Neural cell (in vitro differentiated cells): ENCODE data around the gene SLC12A5. TPM values are rescaled to one million over a fixed set of nuclear protein-coding genes. Genes with fewer than 3 reads are reported as not detected.

Experiments used
- H2AFZ ChIP-seq: fragments of 200-600, 300-800 bp; sonication (generic), shearing (Covaris generic); 2 replicates; pipeline ENCODE4 v1.6.0; 2014; ENCODE audit warnings: low read depth, mild to moderate bottlenecking, antibody characterized with exemption, low read length, moderate library complexity
- H3F3A ChIP-seq: fragments of 200-600 bp; shearing (Covaris generic); 2 replicates; pipeline ENCODE4 v1.6.1; 2016; ENCODE audit warnings: mild to moderate bottlenecking, moderate library complexity, mixed read lengths, antibody characterized with exemption, low read length; ENCODE audit not compliant: insufficient read depth, poor library complexity, severe bottlenecking
- H3K27ac ChIP-seq: fragments of 200-600, 300-800 bp; sonication (generic), shearing (Covaris generic); 2 replicates; pipeline ENCODE4 v1.5.1; 2014; ENCODE audit warnings: mild to moderate bottlenecking, low read length, moderate library complexity
- H3K27me3 ChIP-seq: fragments of 300-800, 200-600 bp; sonication (generic), shearing (Covaris generic); 2 replicates; pipeline ENCODE4 v1.6.0; 2014; ENCODE audit warnings: mild to moderate bottlenecking, low read depth, low read length, moderate library complexity; ENCODE audit not compliant: insufficient read depth
- H3K36me3 ChIP-seq: fragments of 300-800, 200-600 bp; sonication (generic), shearing (Covaris generic); 2 replicates; pipeline ENCODE4 v1.5.1; 2014; ENCODE audit warnings: mild to moderate bottlenecking, antibody characterized with exemption, low read length, moderate library complexity; ENCODE audit not compliant: insufficient read depth
- H3K4me2 ChIP-seq: fragments of 300-800, 200-600 bp; sonication (generic), shearing (Covaris generic); 2 replicates; pipeline ENCODE4 v1.6.0; 2014; ENCODE audit warnings: mild to moderate bottlenecking, low read length
- H3K4me3 ChIP-seq: fragments of 300-800, 200-600 bp; sonication (generic), shearing (Covaris generic); 2 replicates; pipeline ENCODE4 v1.5.1; 2014; ENCODE audit warnings: mild to moderate bottlenecking, low read length, moderate library complexity
- H3K79me2 ChIP-seq: fragments of 200-600 bp; shearing (Covaris generic); replicated peaks from 2 replicates; pipeline ENCODE4 v1.6.0; 2014; ENCODE audit warnings: mild to moderate bottlenecking, low read length, moderate library complexity; ENCODE audit not compliant: insufficient read depth
- H3K9ac ChIP-seq: fragments of 300-800, 200-600 bp; sonication (generic), shearing (Covaris generic); 2 replicates; pipeline ENCODE4 v1.6.1; 2016; ENCODE audit warnings: mild to moderate bottlenecking, low read length, mixed read lengths
- H3K9me2 ChIP-seq: fragments of 200-600 bp; shearing (Covaris generic); 2 replicates; pipeline ENCODE4 v1.6.1; 2016; ENCODE audit warnings: mild to moderate bottlenecking, low read length, mixed read lengths; ENCODE audit not compliant: insufficient read depth
- H3K9me3 ChIP-seq: fragments of 200-600, 300-800 bp; sonication (generic), shearing (Covaris generic); 2 replicates; pipeline ENCODE4 v1.6.1; 2016; ENCODE audit warnings: mild to moderate bottlenecking, mixed run types, low read length, moderate library complexity, mixed read lengths
- H4K20me1 ChIP-seq: fragments of 200-600 bp; shearing (Covaris generic); 2 replicates; pipeline ENCODE4 v1.6.1; 2016; ENCODE audit warnings: mild to moderate bottlenecking, mixed run types; ENCODE audit not compliant: insufficient read depth
- EP300 ChIP-seq: fragments of 450-650 bp; conservative IDR thresholded peaks from 2 replicates; pipeline ENCODE4 v1.6.1; 2014; ENCODE audit warnings: antibody characterized with exemption, mild to moderate bottlenecking, moderate library complexity; ENCODE audit not compliant: poor library complexity, severe bottlenecking
- EZH2 ChIP-seq: fragments of 200-600, 300-800 bp; shearing (Covaris generic), sonication (generic); IDR thresholded peaks from 2 replicates; pipeline ENCODE4 v1.6.1; 2014; ENCODE audit warnings: antibody characterized with exemption, low read length, borderline replicate concordance, mild to moderate bottlenecking; ENCODE audit not compliant: insufficient read depth, poor library complexity, severe bottlenecking
- MXI1 ChIP-seq: fragments of 450-650 bp; conservative IDR thresholded peaks from 2 replicates; pipeline ENCODE4 v1.6.1; 2014; ENCODE audit warnings: antibody characterized with exemption, mild to moderate bottlenecking; ENCODE audit not compliant: poor library complexity, severe bottlenecking
- POLR2AphosphoS5 ChIP-seq: IDR thresholded peaks from 2 replicates; pipeline ENCODE4 v1.6.1; 2012
- RAD21 ChIP-seq: fragments of 450-650 bp; conservative IDR thresholded peaks from 2 replicates; pipeline ENCODE4 v1.6.1; 2014; ENCODE audit warnings: antibody characterized with exemption, mild to moderate bottlenecking, moderate library complexity
- SMC3 ChIP-seq: fragments of 450-650 bp; conservative IDR thresholded peaks from 2 replicates; pipeline ENCODE4 v1.6.1; 2014; ENCODE audit warnings: antibody characterized with exemption, mild to moderate bottlenecking, moderate library complexity; ENCODE audit not compliant: poor library complexity
- TAF1 ChIP-seq: IDR thresholded peaks from 2 replicates; pipeline ENCODE4 v1.6.1; 2012; ENCODE audit warnings: low read depth
- polyA plus RNA-seq: library from polyadenylated mRNA; depleted of rRNA; stranded (reverse); fragments of >200 nt; gene quantifications from 2 replicates; pipeline ENCODE4 v1.2.3, GENCODE V29; 2014
- TF ChIP-seq, protein P1 (sequence below): IDR thresholded peaks from 2 replicates; pipeline ENCODE4 v1.6.1; 2012; ENCODE audit warnings: borderline replicate concordance
- TF ChIP-seq, protein P2 (sequence below): fragments of 450-650 bp; IDR thresholded peaks from 2 replicates; pipeline ENCODE4 v1.5.1; 2014; ENCODE audit warnings: antibody characterized with exemption, mild to moderate bottlenecking, moderate library complexity; ENCODE audit not compliant: poor library complexity, severe bottlenecking

Gene SLC12A5
- polyA plus RNA-seq, 1 donor from 2014 or later = 53.1 TPM

DNA sequence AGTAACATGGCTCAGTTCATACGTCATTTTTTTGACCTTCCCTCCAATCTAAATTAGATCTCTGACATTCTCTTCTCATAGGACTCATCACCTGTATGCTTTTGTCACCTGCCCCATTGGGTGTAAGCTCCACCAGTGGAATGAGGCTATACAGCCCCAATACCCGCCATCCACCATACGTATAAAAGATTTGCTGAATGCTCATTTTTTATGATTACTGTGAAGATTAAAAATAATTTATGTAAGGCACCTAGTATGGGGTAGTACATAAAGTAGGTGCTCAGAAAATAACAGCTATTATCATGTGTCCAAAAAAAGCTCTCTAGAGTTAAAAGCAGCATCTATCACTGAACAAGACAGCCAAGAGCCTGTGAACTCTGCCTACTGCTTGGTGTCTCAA is 36.7 kb downstream of the SLC12A5 start:
- Histone ChIP-seq H3K4me2 (no peak overlapping the region), H3K27ac (no peak overlapping the region), H4K20me1 (no peaks in the 10 kb centered on the region), H3K79me2 (no peaks in the 10 kb centered on the region), H3K4me3 (no peak overlapping the region), H2AFZ (no peak overlapping the region), H3F3A (no peaks in the 10 kb centered on the region), H3K9me3 (no peaks in the 10 kb centered on the region), H3K27me3 (no peaks in the 10 kb centered on the region), H3K36me3 (peaks cover 18% of the 10 kb centered on the region), H3K9me2 (no peaks in the 10 kb centered on the region), H3K9ac (no peak overlapping the region)
- TF ChIP-seq, protein P1, sequence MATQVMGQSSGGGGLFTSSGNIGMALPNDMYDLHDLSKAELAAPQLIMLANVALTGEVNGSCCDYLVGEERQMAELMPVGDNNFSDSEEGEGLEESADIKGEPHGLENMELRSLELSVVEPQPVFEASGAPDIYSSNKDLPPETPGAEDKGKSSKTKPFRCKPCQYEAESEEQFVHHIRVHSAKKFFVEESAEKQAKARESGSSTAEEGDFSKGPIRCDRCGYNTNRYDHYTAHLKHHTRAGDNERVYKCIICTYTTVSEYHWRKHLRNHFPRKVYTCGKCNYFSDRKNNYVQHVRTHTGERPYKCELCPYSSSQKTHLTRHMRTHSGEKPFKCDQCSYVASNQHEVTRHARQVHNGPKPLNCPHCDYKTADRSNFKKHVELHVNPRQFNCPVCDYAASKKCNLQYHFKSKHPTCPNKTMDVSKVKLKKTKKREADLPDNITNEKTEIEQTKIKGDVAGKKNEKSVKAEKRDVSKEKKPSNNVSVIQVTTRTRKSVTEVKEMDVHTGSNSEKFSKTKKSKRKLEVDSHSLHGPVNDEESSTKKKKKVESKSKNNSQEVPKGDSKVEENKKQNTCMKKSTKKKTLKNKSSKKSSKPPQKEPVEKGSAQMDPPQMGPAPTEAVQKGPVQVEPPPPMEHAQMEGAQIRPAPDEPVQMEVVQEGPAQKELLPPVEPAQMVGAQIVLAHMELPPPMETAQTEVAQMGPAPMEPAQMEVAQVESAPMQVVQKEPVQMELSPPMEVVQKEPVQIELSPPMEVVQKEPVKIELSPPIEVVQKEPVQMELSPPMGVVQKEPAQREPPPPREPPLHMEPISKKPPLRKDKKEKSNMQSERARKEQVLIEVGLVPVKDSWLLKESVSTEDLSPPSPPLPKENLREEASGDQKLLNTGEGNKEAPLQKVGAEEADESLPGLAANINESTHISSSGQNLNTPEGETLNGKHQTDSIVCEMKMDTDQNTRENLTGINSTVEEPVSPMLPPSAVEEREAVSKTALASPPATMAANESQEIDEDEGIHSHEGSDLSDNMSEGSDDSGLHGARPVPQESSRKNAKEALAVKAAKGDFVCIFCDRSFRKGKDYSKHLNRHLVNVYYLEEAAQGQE = no peak
- TF ChIP-seq EZH2 (no peak), MXI1 (no peak), POLR2AphosphoS5 (no peak), EP300 (no peak), TAF1 (no peak), SMC3 (no peak), RAD21 (no peak)
- TF ChIP-seq, protein P2, sequence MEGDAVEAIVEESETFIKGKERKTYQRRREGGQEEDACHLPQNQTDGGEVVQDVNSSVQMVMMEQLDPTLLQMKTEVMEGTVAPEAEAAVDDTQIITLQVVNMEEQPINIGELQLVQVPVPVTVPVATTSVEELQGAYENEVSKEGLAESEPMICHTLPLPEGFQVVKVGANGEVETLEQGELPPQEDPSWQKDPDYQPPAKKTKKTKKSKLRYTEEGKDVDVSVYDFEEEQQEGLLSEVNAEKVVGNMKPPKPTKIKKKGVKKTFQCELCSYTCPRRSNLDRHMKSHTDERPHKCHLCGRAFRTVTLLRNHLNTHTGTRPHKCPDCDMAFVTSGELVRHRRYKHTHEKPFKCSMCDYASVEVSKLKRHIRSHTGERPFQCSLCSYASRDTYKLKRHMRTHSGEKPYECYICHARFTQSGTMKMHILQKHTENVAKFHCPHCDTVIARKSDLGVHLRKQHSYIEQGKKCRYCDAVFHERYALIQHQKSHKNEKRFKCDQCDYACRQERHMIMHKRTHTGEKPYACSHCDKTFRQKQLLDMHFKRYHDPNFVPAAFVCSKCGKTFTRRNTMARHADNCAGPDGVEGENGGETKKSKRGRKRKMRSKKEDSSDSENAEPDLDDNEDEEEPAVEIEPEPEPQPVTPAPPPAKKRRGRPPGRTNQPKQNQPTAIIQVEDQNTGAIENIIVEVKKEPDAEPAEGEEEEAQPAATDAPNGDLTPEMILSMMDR = no peak

DNA sequence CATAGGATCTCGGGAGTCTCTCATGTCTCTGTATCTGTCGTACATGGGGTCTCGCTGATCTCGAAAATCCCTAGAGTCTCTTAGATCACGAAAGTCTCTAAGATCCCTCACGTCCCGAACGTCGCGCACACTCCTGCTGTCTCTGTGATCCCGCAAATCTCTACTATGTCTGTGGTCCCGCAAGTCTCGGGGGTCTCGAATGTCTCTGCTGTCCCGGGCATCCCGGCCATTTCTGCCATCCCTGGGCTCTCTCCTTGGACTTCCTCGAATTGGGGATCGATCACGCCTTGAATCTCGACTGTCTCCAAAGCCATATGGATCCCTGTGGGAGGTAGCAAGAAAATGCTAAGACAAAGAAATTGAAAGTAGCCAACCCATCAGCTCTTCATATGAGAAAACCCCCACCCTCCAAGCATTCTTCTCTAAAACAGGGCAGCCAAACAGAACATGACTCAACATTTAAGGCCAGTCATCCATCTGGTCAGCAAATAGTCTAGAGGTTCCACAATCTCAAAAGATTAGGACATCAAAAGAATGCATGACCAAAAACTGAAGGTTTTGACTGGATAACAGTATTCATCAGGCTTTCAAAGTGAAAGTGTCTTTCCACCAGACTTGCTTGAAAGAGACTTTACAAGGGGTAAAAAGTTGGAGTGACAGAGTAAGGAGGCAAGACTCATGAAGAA is 41.3 kb downstream of the SLC12A5 start:
- Histone ChIP-seq H3K9me2 (no peaks in the 10 kb centered on the region), H3K27ac (no peak overlapping the region), H3K4me2 (no peak overlapping the region), H3F3A (no peaks in the 10 kb centered on the region), H3K4me3 (no peak overlapping the region), H3K36me3 (peaks cover 23% of the 10 kb centered on the region), H2AFZ (no peak overlapping the region), H3K79me2 (peaks cover 3% of the 10 kb centered on the region), H4K20me1 (no peaks in the 10 kb centered on the region), H3K27me3 (no peaks in the 10 kb centered on the region), H3K9ac (no peak overlapping the region), H3K9me3 (no peaks in the 10 kb centered on the region)
- TF ChIP-seq EZH2 = no peak
- no peak for TF ChIP-seq EP300
- TF ChIP-seq MXI1 = no peak
- TF ChIP-seq, protein P2 = no peak
